Measurements from ENCODE around the gene COA1.

DNA sequence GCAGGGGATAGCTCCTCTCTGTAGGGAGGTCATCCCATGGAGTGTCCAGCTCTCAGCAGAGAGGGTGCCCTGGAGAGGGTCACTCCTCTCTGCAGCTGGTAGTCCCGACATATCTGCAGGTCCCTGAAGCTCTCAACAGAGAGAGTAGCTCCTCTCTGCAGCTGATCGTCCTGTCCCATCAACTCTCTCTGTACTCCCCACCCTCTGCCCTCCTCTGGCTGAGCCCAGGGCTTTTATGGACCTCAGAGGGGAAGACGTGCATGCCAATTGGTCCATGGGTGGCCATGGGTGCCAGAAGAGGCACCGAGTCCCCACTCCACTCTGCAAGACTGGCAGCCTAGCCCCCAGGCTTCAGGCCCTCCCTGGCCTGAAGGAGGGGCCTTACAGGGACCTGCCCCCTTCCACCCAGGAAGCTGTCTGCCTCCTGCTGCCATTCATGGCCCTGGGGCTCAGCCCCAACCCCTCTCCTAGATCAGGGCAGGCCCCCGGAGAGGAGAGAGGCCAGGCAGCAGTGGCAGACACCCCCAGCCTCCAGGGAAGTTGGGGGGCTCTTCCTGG is 20.1 kb upstream of the COA1 start:
- TF ChIP-seq, protein P1, sequence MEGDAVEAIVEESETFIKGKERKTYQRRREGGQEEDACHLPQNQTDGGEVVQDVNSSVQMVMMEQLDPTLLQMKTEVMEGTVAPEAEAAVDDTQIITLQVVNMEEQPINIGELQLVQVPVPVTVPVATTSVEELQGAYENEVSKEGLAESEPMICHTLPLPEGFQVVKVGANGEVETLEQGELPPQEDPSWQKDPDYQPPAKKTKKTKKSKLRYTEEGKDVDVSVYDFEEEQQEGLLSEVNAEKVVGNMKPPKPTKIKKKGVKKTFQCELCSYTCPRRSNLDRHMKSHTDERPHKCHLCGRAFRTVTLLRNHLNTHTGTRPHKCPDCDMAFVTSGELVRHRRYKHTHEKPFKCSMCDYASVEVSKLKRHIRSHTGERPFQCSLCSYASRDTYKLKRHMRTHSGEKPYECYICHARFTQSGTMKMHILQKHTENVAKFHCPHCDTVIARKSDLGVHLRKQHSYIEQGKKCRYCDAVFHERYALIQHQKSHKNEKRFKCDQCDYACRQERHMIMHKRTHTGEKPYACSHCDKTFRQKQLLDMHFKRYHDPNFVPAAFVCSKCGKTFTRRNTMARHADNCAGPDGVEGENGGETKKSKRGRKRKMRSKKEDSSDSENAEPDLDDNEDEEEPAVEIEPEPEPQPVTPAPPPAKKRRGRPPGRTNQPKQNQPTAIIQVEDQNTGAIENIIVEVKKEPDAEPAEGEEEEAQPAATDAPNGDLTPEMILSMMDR (optimal IDR thresholded peaks at IDR 0.05 in 1 of 3, IDR thresholded peaks at IDR 0.05 in 1 of 3, conservative IDR thresholded peaks at IDR 0.05 in 1 of 3; ENCODE audit: extremely low read depth in 1 of 3, insufficient read depth in 2 of 3, low read length in 3 of 3), result no peak
- TF ChIP-seq EZH2 (IDR thresholded peaks at IDR 0.05; ENCODE audit: low read length), result no peak
